Lower lobe of right lung (tissue), 2 donors: ENCODE measurements around the gene JMY. TPM values are rescaled to one million over a fixed set of nuclear protein-coding genes. Genes with fewer than 3 reads are reported as not detected.

ENCODE experiments used
- ATAC-seq, 2 donors: fragments of 200-7000 bp; cut with Tn5 transposase; one replicate each; pipeline ENCODE4 v1.9.1; 2020 to 2022; ENCODE audit warnings: mild to moderate bottlenecking in 2 of 2, moderate library complexity in 2 of 2
- DNase-seq: peaks from one replicate; pipeline ENCODE4 v3.0.0-alpha.2; 2020
- H3K27ac ChIP-seq: fragments of 200-600 bp; one replicate; pipeline ENCODE4 v1.8.0; 2022
- H3K27me3 ChIP-seq: fragments of 200-600 bp; one replicate; pipeline ENCODE4 v1.8.0; 2022; ENCODE audit warnings: low read depth
- H3K36me3 ChIP-seq: fragments of 200-600 bp; one replicate; pipeline ENCODE4 v1.8.0; 2022; ENCODE audit warnings: mild to moderate bottlenecking
- H3K4me1 ChIP-seq: fragments of 200-600 bp; one replicate; pipeline ENCODE4 v1.8.0; 2022
- H3K4me3 ChIP-seq: fragments of 200-600 bp; one replicate; pipeline ENCODE4 v1.8.0; 2022; ENCODE audit warnings: mild to moderate bottlenecking
- H3K9me3 ChIP-seq: fragments of 200-600 bp; one replicate; pipeline ENCODE4 v1.8.0; 2022
- CTCF ChIP-seq: fragments of 200-600 bp; IDR thresholded peaks from one replicate; pipeline ENCODE4 v1.8.0; 2022; ENCODE audit warnings: antibody characterized with exemption, mild to moderate bottlenecking
- intact Hi-C: fragments of 100-400 bp; cut with DNase I; formaldehyde crosslinking; loops from one replicate; pipeline ENCODE4 v1.11.0; 2022
- long read RNA-seq: library from polyadenylated mRNA; unstranded; transcript quantifications from one replicate; pipeline ENCODE4 v2.0.0, GENCODE V29; 2021
- total RNA-seq: library from RNA; stranded (reverse); fragmentation: NEBNext Ultra II Directional; extraction: Animal tissue kit (Norgen Biotek cat#: 25700); gene quantifications from one replicate; pipeline ENCODE4 v1.2.1, GENCODE V29; 2021
- donor health status: DM: no; HTN: yes; CAD: no; lungs with severe emphysema.

JMY gene
- 10.6 TPM for total RNA-seq
- long read RNA-seq, full-length matches to known transcripts = 1 of 41 reads
- long read RNA-seq, partial matches to known transcripts = 34 of 41 reads
- long read RNA-seq, other reads (novel, unspliced or antisense) = 6 of 41 reads

- no peak for TF ChIP-seq CTCF
- peak; percentile 91 for DNase-seq
- peak within 1 kb of the TSS; percentile 89 for H3K27ac ChIP-seq
- peak; percentile 95 to 97 for ATAC-seq
- peak within 1 kb of the TSS; percentile 98 for H3K4me3 ChIP-seq
- H3K27me3 ChIP-seq = no peaks in the 10 kb centered on the region
- no peaks in the 10 kb centered on the region for H3K9me3 ChIP-seq
- H3K36me3 ChIP-seq = no peaks in the 10 kb centered on the region
- H3K4me1 ChIP-seq = peaks cover 38% of the 10 kb centered on the region
- intact Hi-C loops = no loop called here
Observed at GRCh38 chr5:79235634-79236361, at the start of gene JMY. JMY (plus strand) TSS chr5:79236131; CDS start chr5:79236651, 520 bp downstream.

GRCh38 chr5:79186455-79186854, 49.5 kb upstream of the JMY start:
- ATAC-seq = no peak
- no peaks in the 10 kb centered on the region for H3K4me1 ChIP-seq
- intact Hi-C loops = no loop called here

GRCh38 chr5:79189439-79190234, 46.3 kb upstream of the JMY start:
- ATAC-seq = no peak
- Histone ChIP-seq H3K36me3 (no peaks in the 10 kb centered on the region), H3K27me3 (no peaks in the 10 kb centered on the region), H3K9me3 (no peaks in the 10 kb centered on the region), H3K4me1 (no peaks in the 10 kb centered on the region), H3K4me3 (no peak overlapping the region), H3K27ac (no peak overlapping the region)
- no peak for DNase-seq
- no peak for TF ChIP-seq CTCF
- intact Hi-C loops = no loop called here

More at GRCh38 chr5:79186455-79186854, 49.5 kb upstream of the JMY start:
- H3K9me3 ChIP-seq = no peaks in the 10 kb centered on the region
- H3K36me3 ChIP-seq = no peaks in the 10 kb centered on the region
- no peak for DNase-seq
- no peak overlapping the region for H3K4me3 ChIP-seq
- no peak for TF ChIP-seq CTCF
- no peaks in the 10 kb centered on the region for H3K27me3 ChIP-seq
- H3K27ac ChIP-seq = no peak overlapping the region

- H3K4me3 ChIP-seq = no peak overlapping the region
- intact Hi-C loops = no loop called here
- no peak overlapping the region for H3K27ac ChIP-seq
- no peak for TF ChIP-seq CTCF
- no peaks in the 10 kb centered on the region for H3K9me3 ChIP-seq
- DNase-seq = no peak
- ATAC-seq = no peak
- H3K27me3 ChIP-seq = no peaks in the 10 kb centered on the region
- no peaks in the 10 kb centered on the region for H3K4me1 ChIP-seq
- no peaks in the 10 kb centered on the region for H3K36me3 ChIP-seq
Observed at GRCh38 chr5:79190235-79190529, 45.7 kb upstream of the JMY start.

GRCh38 chr5:79191457-79191856, 44.5 kb upstream of the JMY start:
- DNase-seq (no peak), ATAC-seq (no peak)
- Histone ChIP-seq H3K27ac (no peak overlapping the region), H3K4me1 (no peaks in the 10 kb centered on the region), H3K36me3 (no peaks in the 10 kb centered on the region), H3K27me3 (no peaks in the 10 kb centered on the region), H3K9me3 (no peaks in the 10 kb centered on the region), H3K4me3 (no peak overlapping the region)
- TF ChIP-seq CTCF = no peak
- intact Hi-C loops = no loop called here
